ENCODE measurements around the gene TFDP2.
"Not testable (repeated sequence)": the region's sequence is repeated elsewhere in the genome, so short reads cannot be mapped to it uniquely, and the experiment has no call there.

The TFDP2 gene

GRCh38 chr3:142075656-142076055, 73.7 kb downstream of the TFDP2 start:
- not testable (repeated sequence) for DNase-seq (ENCODE audit: low read depth in 3 of 3)

GRCh38 chr3:142072816-142073215, 76.5 kb downstream of the TFDP2 start:
- no peak for DNase-seq (ENCODE audit: low read depth in 3 of 3)

GRCh38 chr3:142065932-142066331, 83.4 kb downstream of the TFDP2 start:
- DNase-seq (ENCODE audit: low read depth in 3 of 3) = no peak

- no peak for DNase-seq (ENCODE audit: low read depth in 3 of 3)
These were observed 84.0 kb downstream of the TFDP2 start for GRCh38 chr3:142065344-142065743.

- no peak for DNase-seq (ENCODE audit: low read depth in 3 of 3)
These were observed 84.9 kb downstream of the TFDP2 start for GRCh38 chr3:142064454-142064853.

- DNase-seq (ENCODE audit: low read depth in 3 of 3) = no peak
These were observed 92.0 kb downstream of the TFDP2 start for GRCh38 chr3:142057331-142057725.

- DNase-seq (ENCODE audit: low read depth in 3 of 3) = no peak
These were observed 92.6 kb downstream of the TFDP2 start for GRCh38 chr3:142056656-142057330.

GRCh38 chr3:142053835-142054234, 95.5 kb downstream of the TFDP2 start:
- no peak for DNase-seq (ENCODE audit: low read depth in 3 of 3)

GRCh38 chr3:142053244-142053643, 96.1 kb downstream of the TFDP2 start:
- DNase-seq (ENCODE audit: low read depth in 3 of 3) = no peak

- no peak for DNase-seq (ENCODE audit: low read depth in 3 of 3)
These were observed 98.0 kb downstream of the TFDP2 start for GRCh38 chr3:142051351-142051750.

- no peak for DNase-seq (ENCODE audit: low read depth in 3 of 3)
These were observed 102.3 kb downstream of the TFDP2 start for GRCh38 chr3:142047021-142047369.

GRCh38 chr3:142046320-142047020, 102.9 kb downstream of the TFDP2 start:
- no peak for DNase-seq (ENCODE audit: low read depth in 3 of 3)

- DNase-seq (ENCODE audit: low read depth in 3 of 3) = no peak
These were observed 108.3 kb downstream of the TFDP2 start for GRCh38 chr3:142040941-142041491.

GRCh38 chr3:142035308-142035922, 113.9 kb downstream of the TFDP2 start:
- no peak for DNase-seq (ENCODE audit: low read depth in 3 of 3)

- DNase-seq (ENCODE audit: low read depth in 3 of 3) = no peak
These were observed 116.1 kb downstream of the TFDP2 start for GRCh38 chr3:142033292-142033691.

- DNase-seq (ENCODE audit: low read depth in 3 of 3) = no peak
These were observed 117.8 kb downstream of the TFDP2 start for GRCh38 chr3:142031575-142031974.

- no peak for DNase-seq (ENCODE audit: low read depth in 3 of 3)
These were observed 119.6 kb downstream of the TFDP2 start for GRCh38 chr3:142029791-142030190.

- DNase-seq (ENCODE audit: low read depth in 3 of 3) = no peak
These were observed 120.2 kb downstream of the TFDP2 start for GRCh38 chr3:142029052-142029642.

- DNase-seq (ENCODE audit: low read depth in 3 of 3) = no peak
These were observed 121.0 kb downstream of the TFDP2 start for GRCh38 chr3:142028243-142028777.

- peak; percentile 3 to 20 (median 13) for DNase-seq (ENCODE audit: low read depth in 3 of 3)
These were observed 121.6 kb downstream of the TFDP2 start for GRCh38 chr3:142027735-142028134.

- no peak for DNase-seq (ENCODE audit: low read depth in 3 of 3)
These were observed 122.0 kb downstream of the TFDP2 start for GRCh38 chr3:142027300-142027699.

GRCh38 chr3:142026333-142026732, 123.0 kb downstream of the TFDP2 start:
- no peak for DNase-seq (ENCODE audit: low read depth in 3 of 3)

Measured in stimulated activated CD4-positive, alpha-beta T cell treated with anti-CD3 and anti-CD28 coated beads, TNF-alpha, amount 100 ng/mL, for 24 hours (primary cell).